Amniotic epithelial cell (primary cell): ENCODE data around the gene CMKLR1.

Experiments
- DNase-seq: peaks from one replicate; pipeline ENCODE4 v3.0.0-alpha.2; 2010; ENCODE audit warnings: low read depth

The CMKLR1 gene

GRCh38 chr12:108338915-108339657 is at the start of gene CMKLR1:
Gene CMKLR1 (minus strand): TSS chr12:108339311. CDS start chr12:108293591, 45,720 bp downstream.
- DNase-seq, result no peak

- DNase-seq, result no peak
These were observed 48.7 kb upstream of the CMKLR1 start for GRCh38 chr12:108387771-108388170.

- DNase-seq, result no peak
These were observed 47.7 kb upstream of the CMKLR1 start for GRCh38 chr12:108386709-108387360.

GRCh38 chr12:108382437-108382801 is 43.3 kb upstream of the CMKLR1 start:
- no peak for DNase-seq

GRCh38 chr12:108381787-108382436 is 42.8 kb upstream of the CMKLR1 start:
- DNase-seq, result no peak

GRCh38 chr12:108380382-108380781 is 41.3 kb upstream of the CMKLR1 start:
- DNase-seq, result no peak

GRCh38 chr12:108379823-108380222 is 40.7 kb upstream of the CMKLR1 start:
- no peak for DNase-seq

GRCh38 chr12:108378926-108379325 is 39.8 kb upstream of the CMKLR1 start:
- DNase-seq, result no peak

GRCh38 chr12:108377260-108377659 is 38.1 kb upstream of the CMKLR1 start:
- no peak for DNase-seq

- DNase-seq, result no peak
These were observed 37.0 kb upstream of the CMKLR1 start for GRCh38 chr12:108375986-108376663.

GRCh38 chr12:108374596-108375320 is 35.6 kb upstream of the CMKLR1 start:
- DNase-seq, result no peak

- DNase-seq, result no peak
These were observed 34.0 kb upstream of the CMKLR1 start for GRCh38 chr12:108373111-108373510.

GRCh38 chr12:108371801-108372344 is 32.8 kb upstream of the CMKLR1 start:
- DNase-seq, result peak; percentile 62

GRCh38 chr12:108370415-108370814 is 31.3 kb upstream of the CMKLR1 start:
- DNase-seq, result no peak

GRCh38 chr12:108369736-108370396 is 30.8 kb upstream of the CMKLR1 start:
- no peak for DNase-seq

- no peak for DNase-seq
These were observed 29.0 kb upstream of the CMKLR1 start for GRCh38 chr12:108368089-108368488.

GRCh38 chr12:108367436-108367835 is 28.3 kb upstream of the CMKLR1 start:
- DNase-seq, result peak; percentile 15

- DNase-seq, result no peak
These were observed 26.2 kb upstream of the CMKLR1 start for GRCh38 chr12:108365324-108365723.

GRCh38 chr12:108364879-108365278 is 25.8 kb upstream of the CMKLR1 start:
- no peak for DNase-seq

- no peak for DNase-seq
These were observed 24.5 kb upstream of the CMKLR1 start for GRCh38 chr12:108363565-108363964.

GRCh38 chr12:108363165-108363564 is 24.1 kb upstream of the CMKLR1 start:
- DNase-seq, result no peak
